K562 (cell line): ENCODE data around the gene ARL4D. TPM values are rescaled to one million over a fixed set of nuclear protein-coding genes. Genes with fewer than 3 reads are reported as not detected.

Experiments used
- ATAC-seq: fragments of 200-7000 bp; cut with Tn5 transposase; 3 replicates; pipeline ENCODE4 v1.9.1; 2020; ENCODE audit warnings: moderate library complexity
- BruUV-seq: library from RNA; stranded (reverse); fragments of 400-500 nt; replicated peaks from 2 replicates; lab custom pipeline; 2021; lab: Mats Ljungman, UMichigan
- CTCF ChIA-PET: fragments of 300-600 bp; formaldehyde crosslinking; extraction: SDS; loops from one replicate; lab custom pipeline; 2021; ENCODE audit warnings: low intra/inter-chr PET ratio; lab: Yijun Ruan, JAX
- POLR2A ChIA-PET: fragments of 300-600, 350-650 bp; sonication (Branson Sonifier 250); formaldehyde crosslinking; extraction: SDS; loops from one replicate; lab custom pipeline; 2021; ENCODE audit warnings: antibody characterized with exemption, inconsistent platforms; lab: Yijun Ruan, JAX
- DNase-seq, 4 experiments: peaks; one replicate each; pipeline versions ENCODE4 v3.0.0 to v3.0.0-alpha.2; 2011 to 2018; ENCODE audit warnings: low spot score in 3 of 4, mixed read lengths in 3 of 4; ENCODE audit errors: extremely low read depth in 1 of 4
- FAIRE-seq: peaks from 2 replicates; lab custom pipeline; 2011; peaks lifted over from hg19 to GRCh38; lab: Jason Lieb, UNC
- H2AFZ ChIP-seq: 2 replicates; pipeline ENCODE4 v1.6.0; 2011; ENCODE audit warnings: low read depth, low read length, control low read depth, inconsistent platforms
- H3K27ac ChIP-seq: fragments of 200-600 bp; 3 replicates; pipeline ENCODE4 v1.8.0; 2011; ENCODE audit warnings: low read depth, mild to moderate bottlenecking, control low read depth, inconsistent platforms, low read length, moderate library complexity, mixed read lengths; ENCODE audit errors: extremely low read depth
- H3K27me3 ChIP-seq, 2 experiments: fragments of 300-600 bp in 1 of 2; 2 replicates in 1 of 2; 3 replicates in 1 of 2; pipeline versions ENCODE4 v1.6.0 to v1.8.0; 2011; ENCODE audit warnings: inconsistent platforms in 2 of 2, low read length in 2 of 2, mild to moderate bottlenecking in 1 of 2, mixed read lengths in 1 of 2, moderate library complexity in 1 of 2; ENCODE audit not compliant: control insufficient read depth in 2 of 2, insufficient read depth in 2 of 2
- H3K36me3 ChIP-seq: fragments of 300-600 bp; 3 replicates; pipeline ENCODE4 v1.8.0; 2011; ENCODE audit warnings: mild to moderate bottlenecking, low read length, inconsistent platforms; ENCODE audit not compliant: control insufficient read depth, insufficient read depth
- H3K4me1 ChIP-seq, 2 experiments: fragments of 200-600 bp in 1 of 2; replicated peaks in 1 of 2; 2 replicates in 1 of 2; 3 replicates in 1 of 2; pipeline versions ENCODE4 v1.5.1 to v1.8.0; 2011; ENCODE audit warnings: inconsistent platforms in 2 of 2, low read length in 2 of 2, mild to moderate bottlenecking in 1 of 2, mixed read lengths in 1 of 2, moderate library complexity in 1 of 2; ENCODE audit not compliant: control insufficient read depth in 2 of 2, insufficient read depth in 2 of 2
- H3K4me2 ChIP-seq: 2 replicates; pipeline ENCODE4 v1.6.1; 2011; ENCODE audit warnings: low read length, control low read depth, inconsistent platforms, mixed read lengths; ENCODE audit not compliant: insufficient read depth
- H3K4me3 ChIP-seq: fragments of 200-600 bp; sonication (generic), shearing (Covaris generic); 2 replicates; pipeline ENCODE4 v1.5.1; 2016; ENCODE audit warnings: control low read depth, inconsistent platforms
- H3K79me2 ChIP-seq: fragments of 200-600 bp; 3 replicates; pipeline ENCODE4 v1.8.0; 2011; ENCODE audit warnings: low read length, inconsistent platforms; ENCODE audit not compliant: control insufficient read depth, insufficient read depth
- H3K9ac ChIP-seq, 2 experiments: 2 replicates each; pipeline versions ENCODE4 v1.6.0 to v1.6.1; 2011; ENCODE audit warnings: low read depth in 2 of 2, low read length in 2 of 2, control low read depth in 1 of 2, inconsistent platforms in 1 of 2, mild to moderate bottlenecking in 1 of 2, mixed read lengths in 1 of 2; ENCODE audit not compliant: insufficient read depth in 1 of 2
- H3K9me1 ChIP-seq: one replicate; pipeline ENCODE4 v1.6.0; 2011; ENCODE audit warnings: inconsistent platforms, mild to moderate bottlenecking, low read length, moderate library complexity; ENCODE audit not compliant: control insufficient read depth, insufficient read depth
- H3K9me3 ChIP-seq: replicated peaks from 2 replicates; pipeline ENCODE4 v1.5.1; 2011; ENCODE audit warnings: low read depth, low read length, inconsistent platforms; ENCODE audit not compliant: control insufficient read depth, insufficient read depth
- H4K20me1 ChIP-seq: replicated peaks from 2 replicates; pipeline ENCODE4 v1.6.1; 2011; ENCODE audit warnings: low read length, inconsistent platforms, mixed read lengths; ENCODE audit not compliant: control insufficient read depth, insufficient read depth
- ETS2 ChIP-seq: IDR thresholded peaks from 2 replicates; pipeline ENCODE4 v1.6.1; 2016; ENCODE audit warnings: borderline replicate concordance, missing genetic modification characterization, mild to moderate bottlenecking, moderate library complexity, missing compliant biosample characterization; ENCODE audit not compliant: poor library complexity, severe bottlenecking
- POLR2H ChIP-seq: IDR thresholded peaks from 2 replicates; pipeline ENCODE4 v1.6.1; 2016; ENCODE audit warnings: missing genetic modification characterization, low read depth, mild to moderate bottlenecking, control low read depth, missing compliant biosample characterization, moderate library complexity
- ZNF143 ChIP-seq: sonication (generic); formaldehyde crosslinking; IDR thresholded peaks from 2 replicates; pipeline ENCODE4 v1.9.0; 2022; ENCODE audit warnings: mild to moderate bottlenecking, missing genetic modification reagents
- ZNF444 ChIP-seq: fragments of 250-450 bp; sonication (Bioruptor Pico); IDR thresholded peaks from 2 replicates; pipeline ENCODE4 v1.4.0; 2020; ENCODE audit warnings: mild to moderate bottlenecking, moderate library complexity
- WGBS: fragments of 100-300 bp; shearing (Covaris generic); methylation state at CpG from one replicate; pipeline ENCODE4 v1.1.6; 2016; ENCODE audit warnings: low coverage, mixed read lengths; ENCODE audit not compliant: insufficient coverage; ENCODE audit errors: missing lambda C conversion rate; 5-methylcytosine and 5-hydroxymethylcytosine counted together
- in situ Hi-C: fragments of 300-500 bp; cut with MboI; formaldehyde crosslinking; loops from 4 replicates; pipeline ENCODE4 v1.15.0; 2018; ENCODE audit warnings: inconsistent platforms, mixed read lengths
- intact Hi-C: fragments of 100-400 bp; cut with micrococcal nuclease; formaldehyde crosslinking; loops from 2 replicates; pipeline ENCODE4 v1.14.2; 2022
- polyA plus RNA-seq, 8 experiments: library from polyadenylated mRNA; depleted of rRNA in 4 of 8; stranded (reverse) in 5 of 8; unstranded in 3 of 8; fragments of >200 nt; fragmentation: Nextera tagmentation in 2 of 8; fragmentation: Illumina TruSeq in 1 of 8; extraction: Ambion mirVana in 2 of 8; extraction: Trizol in 1 of 8; gene quantifications; 2 replicates each; pipeline versions ENCODE4 v1.2.1 to v1.2.3, GENCODE V29; 2011 to 2014; ENCODE audit warnings: inconsistent platforms in 1 of 8, missing spikeins in 1 of 8
- total RNA-seq, 7 experiments: library from RNA; depleted of rRNA in 6 of 7; stranded (reverse); fragments of >200 nt in 6 of 7; fragmentation: Illumina TruSeq in 2 of 7; extraction: Trizol in 2 of 7; gene quantifications; 2 replicates each; pipeline versions ENCODE4 v1.2.1 to v1.2.3, GENCODE V29; 2011 to 2021; ENCODE audit warnings: low replicate concordance in 1 of 7
- TF ChIP-seq, protein P1 (sequence below): IDR thresholded peaks from 2 replicates; pipeline ENCODE4 v1.6.1; 2012; ENCODE audit warnings: low read depth, low read length, improper control_type of control experiment, borderline replicate concordance
- TF ChIP-seq, protein P2 (sequence below): fragments of 250-450 bp; sonication (Bioruptor Pico); IDR thresholded peaks from 2 replicates; pipeline ENCODE4 v1.5.0; 2020; ENCODE audit warnings: mild to moderate bottlenecking, borderline replicate concordance

ARL4D gene
- total and polyA plus RNA-seq, 9 of the 15 experiments (the other 6 are each of a cell fraction or from before 2014, with no cell fraction given), result 0.07 to 0.53 (median 0.28) TPM; not detected in 1

- POLR2A ChIA-PET, result interaction anchor here (1.2 kb wide), 1 partner anchor 13 kb away, joined by 8 read pairs; no protein-coding TSS in a partner anchor
- Histone ChIP-seq H3K27ac (no peak overlapping the region), H2AFZ (no peak overlapping the region), H4K20me1 (no peaks in the 10 kb centered on the region), H3K36me3 (no peaks in the 10 kb centered on the region), H3K27me3 (no peaks in the 10 kb centered on the region), H3K9me1 (no peaks in the 10 kb centered on the region), H3K79me2 (no peaks in the 10 kb centered on the region), H3K9me3 (peaks cover 5% of the 10 kb centered on the region; the same call in 1 of the 2 replicates), H3K4me2 (no peak overlapping the region), H3K4me3 (no peak overlapping the region), H3K4me1 (peaks cover 0 to 3% of the 10 kb centered on the region in 2 experiments; a peak in 2 of 5 replicates), H3K9ac (no peak overlapping the region)
- BruUV-seq, result no TSS peak
- CTCF ChIA-PET, result no interaction called here
- no peak for DNase-seq
- in situ Hi-C loops, result no loop called here
- 10% methylated on average over 3 of the region's 3 CpGs for WGBS
- no peak for FAIRE-seq
- no peak for ATAC-seq
- no peak for TF ChIP-seq POLR2H (tag)
- TF ChIP-seq, protein P1, sequence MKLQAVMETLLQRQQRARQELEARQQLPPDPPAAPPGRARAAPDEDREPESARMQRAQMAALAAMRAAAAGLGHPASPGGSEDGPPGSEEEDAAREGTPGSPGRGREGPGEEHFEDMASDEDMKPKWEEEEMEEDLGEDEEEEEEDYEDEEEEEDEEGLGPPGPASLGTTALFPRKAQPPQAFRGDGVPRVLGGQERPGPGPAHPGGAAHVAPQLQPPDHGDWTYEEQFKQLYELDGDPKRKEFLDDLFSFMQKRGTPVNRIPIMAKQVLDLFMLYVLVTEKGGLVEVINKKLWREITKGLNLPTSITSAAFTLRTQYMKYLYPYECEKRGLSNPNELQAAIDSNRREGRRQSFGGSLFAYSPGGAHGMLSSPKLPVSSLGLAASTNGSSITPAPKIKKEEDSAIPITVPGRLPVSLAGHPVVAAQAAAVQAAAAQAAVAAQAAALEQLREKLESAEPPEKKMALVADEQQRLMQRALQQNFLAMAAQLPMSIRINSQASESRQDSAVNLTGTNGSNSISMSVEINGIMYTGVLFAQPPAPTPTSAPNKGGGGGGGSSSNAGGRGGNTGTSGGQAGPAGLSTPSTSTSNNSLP, result no peak
- no peak for TF ChIP-seq ZNF444
- TF ChIP-seq ETS2, result no peak
- no peak for TF ChIP-seq ZNF143 (CRISPR knock-in tag)
- TF ChIP-seq, protein P2, sequence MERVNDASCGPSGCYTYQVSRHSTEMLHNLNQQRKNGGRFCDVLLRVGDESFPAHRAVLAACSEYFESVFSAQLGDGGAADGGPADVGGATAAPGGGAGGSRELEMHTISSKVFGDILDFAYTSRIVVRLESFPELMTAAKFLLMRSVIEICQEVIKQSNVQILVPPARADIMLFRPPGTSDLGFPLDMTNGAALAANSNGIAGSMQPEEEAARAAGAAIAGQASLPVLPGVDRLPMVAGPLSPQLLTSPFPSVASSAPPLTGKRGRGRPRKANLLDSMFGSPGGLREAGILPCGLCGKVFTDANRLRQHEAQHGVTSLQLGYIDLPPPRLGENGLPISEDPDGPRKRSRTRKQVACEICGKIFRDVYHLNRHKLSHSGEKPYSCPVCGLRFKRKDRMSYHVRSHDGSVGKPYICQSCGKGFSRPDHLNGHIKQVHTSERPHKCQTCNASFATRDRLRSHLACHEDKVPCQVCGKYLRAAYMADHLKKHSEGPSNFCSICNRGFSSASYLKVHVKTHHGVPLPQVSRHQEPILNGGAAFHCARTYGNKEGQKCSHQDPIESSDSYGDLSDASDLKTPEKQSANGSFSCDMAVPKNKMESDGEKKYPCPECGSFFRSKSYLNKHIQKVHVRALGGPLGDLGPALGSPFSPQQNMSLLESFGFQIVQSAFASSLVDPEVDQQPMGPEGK (CRISPR knock-in tag), result no peak
- intact Hi-C loops, result no loop called here
These were observed 17.6 kb upstream of the ARL4D start for GRCh38 chr17:43381204-43381603.
